22Rv1 (cell line): ENCODE measurements around the gene HAPSTR1.

Source experiments
- H3K27ac ChIP-seq: fragments of 450-650 bp; 2 replicates; pipeline ENCODE4 v1.5.1; 2017
- CTCF ChIP-seq: fragments of 450-650 bp; IDR thresholded peaks from 2 replicates; pipeline ENCODE4 v1.5.1; 2017; ENCODE audit warnings: mild to moderate bottlenecking
- ZFX ChIP-seq: fragments of 450-650 bp; IDR thresholded peaks from 2 replicates; pipeline ENCODE4 v1.6.1; 2017; ENCODE audit warnings: antibody characterized with exemption, borderline replicate concordance

Gene HAPSTR1

GRCh38 chr16:9049241-9049640, 42.2 kb upstream of the HAPSTR1 start:
- no peak overlapping the region for H3K27ac ChIP-seq
- TF ChIP-seq CTCF (no peak), ZFX (no peak)

GRCh38 chr16:9050102-9050830, 41.2 kb upstream of the HAPSTR1 start:
- no peak overlapping the region for H3K27ac ChIP-seq
- TF ChIP-seq CTCF (peak; percentile 71), ZFX (no peak)

- no peak overlapping the region for H3K27ac ChIP-seq
- TF ChIP-seq CTCF (no peak), ZFX (no peak)
Measured at GRCh38 chr16:9053006-9053601, 38.3 kb upstream of the HAPSTR1 start.

- no peak overlapping the region for H3K27ac ChIP-seq
- TF ChIP-seq CTCF (no peak), ZFX (no peak)
Measured at GRCh38 chr16:9054460-9054859, 37.0 kb upstream of the HAPSTR1 start.

GRCh38 chr16:9055115-9055514, 36.3 kb upstream of the HAPSTR1 start:
- TF ChIP-seq CTCF, result no peak
- TF ChIP-seq ZFX, result no peak
- H3K27ac ChIP-seq, result no peak overlapping the region

- no peak overlapping the region for H3K27ac ChIP-seq
- no peak for TF ChIP-seq CTCF
- TF ChIP-seq ZFX, result no peak
Measured at GRCh38 chr16:9055661-9056060, 35.8 kb upstream of the HAPSTR1 start.

GRCh38 chr16:9056061-9056460, 35.4 kb upstream of the HAPSTR1 start:
- no peak overlapping the region for H3K27ac ChIP-seq
- no peak for TF ChIP-seq CTCF
- TF ChIP-seq ZFX, result no peak
